ENCODE data around the gene NKG7. TPM values are rescaled to one million over a fixed set of nuclear protein-coding genes. Genes with fewer than 3 reads are reported as not detected.

NKG7 gene
- total RNA-seq, 1 experiment from 2014 or later: not detected

- POLR2A ChIA-PET (ENCODE audit: unreplicated experiment): interaction anchor here (0.6 to 1.4 kb wide), 8 partner anchors 19 to 740 kb away, joined by 3 to 26 read pairs (median 6); no protein-coding TSS in a partner anchor
- H3K4me2 ChIP-seq (ENCODE audit: low read length): peak overlapping the region; percentile 88
- H3F3A ChIP-seq (ENCODE audit: low read length, unreplicated experiment): no peaks in the 10 kb centered on the region
- no peaks in the 10 kb centered on the region for H3K9me3 ChIP-seq (ENCODE audit: low read length)
- H3K27me3 ChIP-seq (ENCODE audit: low read length): no peaks in the 10 kb centered on the region
- peak overlapping the region; percentile 95 for H2AFZ ChIP-seq (ENCODE audit: low read length)
- H3K79me2 ChIP-seq (ENCODE audit: low read length): no peaks in the 10 kb centered on the region
- H3K9me2 ChIP-seq (replicated peaks; ENCODE audit: low read length): no peaks in the 10 kb centered on the region
- peaks cover 16% of the 10 kb centered on the region; the same call in 1 of the 2 replicates for H3K4me1 ChIP-seq (ENCODE audit: insufficient read depth, low read length)
- H3K4me3 ChIP-seq (ENCODE audit: low read length): peak overlapping the region; percentile 72
- no peak; the same call in 1 of the 2 replicates for TF ChIP-seq CTCF (conservative IDR thresholded peaks at IDR 0.05; ENCODE audit: low read depth, low read length)
- no peak for TF ChIP-seq EZH2 (IDR thresholded peaks at IDR 0.05; ENCODE audit: low read length, unreplicated experiment)
- TF ChIP-seq EZH2phosphoT487 (IDR thresholded peaks at IDR 0.05; ENCODE audit: borderline replicate concordance, low read length): no peak
- H3K36me3 ChIP-seq (ENCODE audit: low read depth, low read length): peaks cover under 1% of the 10 kb centered on the region; the same call in 1 of the 2 replicates
- intact Hi-C loops (cut with micrococcal nuclease): loop anchor here (1.0 to 5.0 kb wide), 7 partner anchors 27 to 317 kb away; partner anchors contain the start of gene ZNF175
- peak; percentile 87 for ATAC-seq
- peak; percentile 98 for DNase-seq
- 0 out of 2 replicates have a peak overlapping the region, but pooled peaks have one; percentile 14 for H3K27ac ChIP-seq (ENCODE audit: low read length)
- BruUV-seq (replicated peaks): no TSS peak
- no peaks in the 10 kb centered on the region for H4K20me1 ChIP-seq (ENCODE audit: low read length)
- CTCF ChIA-PET: interaction anchor here (0.5 to 1.4 kb wide), 12 partner anchors 19 to 1471 kb away, joined by 3 to 12 read pairs (median 7); no protein-coding TSS in a partner anchor
- peak overlapping the region; percentile 34 for H3K9ac ChIP-seq (ENCODE audit: low read length)
Observed at GRCh38 chr19:51339687-51340656, 32.5 kb downstream of the NKG7 start.

GRCh38 chr19:51339313-51339686 is 33.2 kb downstream of the NKG7 start:
- BruUV-seq (replicated peaks): no TSS peak
- Histone ChIP-seq H3K9me3 (ENCODE audit: low read length) (no peaks in the 10 kb centered on the region), H3K9ac (ENCODE audit: low read length) (peak overlapping the region; percentile 34), H3K27ac (ENCODE audit: low read length) (peak overlapping the region; percentile 14; the same call in 1 of the 2 replicates), H3K9me2 (replicated peaks; ENCODE audit: low read length) (no peaks in the 10 kb centered on the region), H4K20me1 (ENCODE audit: low read length) (no peaks in the 10 kb centered on the region), H2AFZ (ENCODE audit: low read length) (peak overlapping the region; percentile 95), H3K4me3 (ENCODE audit: low read length) (peak overlapping the region; percentile 72), H3K36me3 (ENCODE audit: low read depth, low read length) (no peaks in the 10 kb centered on the region), H3K27me3 (ENCODE audit: low read length) (no peaks in the 10 kb centered on the region), H3K79me2 (ENCODE audit: low read length) (no peaks in the 10 kb centered on the region), H3F3A (ENCODE audit: low read length, unreplicated experiment) (no peaks in the 10 kb centered on the region), H3K4me1 (ENCODE audit: insufficient read depth, low read length) (peaks cover 16% of the 10 kb centered on the region; the same call in 1 of the 2 replicates), H3K4me2 (ENCODE audit: low read length) (peak overlapping the region; percentile 88)
- CTCF ChIA-PET: interaction anchor here (0.5 to 1.4 kb wide), 12 partner anchors 20 to 1470 kb away, joined by 3 to 12 read pairs (median 7); no protein-coding TSS in a partner anchor
- ATAC-seq (peak; percentile 4), DNase-seq (no peak)
- TF ChIP-seq EZH2phosphoT487 (IDR thresholded peaks at IDR 0.05; ENCODE audit: borderline replicate concordance, low read length) (no peak), EZH2 (IDR thresholded peaks at IDR 0.05; ENCODE audit: low read length, unreplicated experiment) (no peak), CTCF (conservative IDR thresholded peaks at IDR 0.05; ENCODE audit: low read depth, low read length) (no peak)
- POLR2A ChIA-PET (ENCODE audit: unreplicated experiment): interaction anchor here (0.6 to 1.4 kb wide), 8 partner anchors 20 to 741 kb away, joined by 3 to 26 read pairs (median 6); no protein-coding TSS in a partner anchor
- intact Hi-C loops (cut with micrococcal nuclease): loop anchor here (1.0 to 5.0 kb wide), 7 partner anchors 28 to 318 kb away; partner anchors contain the start of gene ZNF175

Data from PC-3 (cell line).